HG02943 (cell line): ENCODE measurements around the gene SEC61B.
A peak's percentile ranks its signal among the peaks of the same experiment; 100 is the strongest.
"Not testable (repeated sequence)": the region's sequence is repeated elsewhere in the genome, so short reads cannot be mapped to it uniquely, and the experiment has no call there.

Experiments used
- ATAC-seq: cut with Tn5 transposase; IDR thresholded peaks from one replicate; pipeline ENCODE4 v1.9.1; 2021; ENCODE audit warnings: mild to moderate bottlenecking, low read depth, moderate library complexity; ENCODE audit not compliant: unreplicated experiment

SEC61B gene

DNA sequence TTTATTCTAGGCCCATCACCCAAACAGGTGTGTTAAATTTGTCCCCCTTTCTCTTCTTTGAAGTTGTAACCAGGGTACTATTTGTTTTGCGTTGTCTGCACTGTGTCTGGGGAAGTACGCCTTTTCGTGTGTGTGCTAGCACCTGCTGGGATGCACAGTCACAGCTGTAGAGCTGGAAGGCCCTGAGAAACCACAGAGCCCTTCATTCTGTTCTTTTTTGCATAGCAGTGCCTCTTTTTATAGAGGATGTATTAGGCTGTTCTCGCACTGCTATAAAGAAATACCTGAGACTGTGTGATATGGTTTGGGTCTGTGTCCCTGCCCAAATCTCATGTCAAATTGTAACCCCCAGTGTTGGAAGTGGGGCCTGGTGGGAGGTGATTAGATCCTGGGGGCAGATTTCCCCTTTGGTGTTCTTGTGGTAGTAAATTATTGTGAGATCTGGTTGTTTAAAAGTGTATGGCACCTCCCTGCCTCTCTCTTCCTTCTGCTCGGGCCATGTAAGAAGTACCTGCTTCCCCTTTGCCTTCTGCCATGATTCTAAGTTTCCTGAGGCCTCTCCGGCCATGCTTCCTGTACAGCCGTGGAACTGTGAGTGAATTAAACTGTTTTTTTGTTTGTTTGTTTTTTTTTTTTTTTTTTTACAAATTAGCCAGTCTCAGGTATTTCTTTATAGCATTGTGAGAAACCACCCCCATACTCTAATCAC, 14.0 kb downstream of the SEC61B start:
- ATAC-seq, result peak; percentile 93

DNA sequence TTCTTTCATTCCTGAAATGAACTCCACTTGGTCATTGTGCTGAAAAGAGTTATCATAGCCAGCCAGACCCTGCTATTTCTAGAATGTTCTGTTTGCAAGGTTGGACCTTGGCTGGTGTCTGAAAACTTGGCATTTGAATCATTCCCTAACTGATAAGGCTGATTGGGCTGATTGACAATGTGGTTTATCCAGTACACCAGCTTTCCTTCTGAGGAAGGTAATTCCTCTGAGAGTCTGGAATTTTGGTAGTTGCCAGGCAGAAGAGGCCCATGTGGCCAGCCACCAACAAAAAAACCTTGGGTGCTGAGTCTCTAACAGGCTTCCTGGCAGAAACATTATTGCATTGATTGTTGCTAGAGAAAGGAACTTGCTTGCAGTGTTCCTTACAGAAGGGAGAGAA, 15.3 kb downstream of the SEC61B start:
- no peak for ATAC-seq

GRCh38 chr9:99237849-99238248, 15.8 kb downstream of the SEC61B start:
- ATAC-seq, result not testable (repeated sequence)

DNA sequence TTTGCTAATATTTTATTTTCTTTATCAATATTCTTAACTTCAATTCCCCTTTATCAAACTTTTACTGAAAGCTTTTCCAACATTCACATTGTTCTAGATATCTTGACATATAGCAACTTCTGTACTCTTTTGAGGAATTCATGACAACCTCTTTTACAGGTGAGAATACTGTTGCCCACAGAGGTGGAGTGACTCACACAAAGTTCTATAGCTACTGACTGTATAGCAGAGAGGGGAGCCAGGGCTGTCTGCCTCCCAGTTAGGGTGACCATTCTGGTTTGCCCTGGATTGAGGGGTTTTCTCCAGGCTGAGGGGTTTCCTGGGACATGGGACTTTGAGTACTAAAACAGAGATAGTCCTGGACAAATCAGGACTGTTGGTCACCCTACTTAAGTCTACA, 16.2 kb downstream of the SEC61B start:
- no peak for ATAC-seq

GRCh38 chr9:99239341-99240060, 17.4 kb downstream of the SEC61B start:
- ATAC-seq, result no peak

DNA sequence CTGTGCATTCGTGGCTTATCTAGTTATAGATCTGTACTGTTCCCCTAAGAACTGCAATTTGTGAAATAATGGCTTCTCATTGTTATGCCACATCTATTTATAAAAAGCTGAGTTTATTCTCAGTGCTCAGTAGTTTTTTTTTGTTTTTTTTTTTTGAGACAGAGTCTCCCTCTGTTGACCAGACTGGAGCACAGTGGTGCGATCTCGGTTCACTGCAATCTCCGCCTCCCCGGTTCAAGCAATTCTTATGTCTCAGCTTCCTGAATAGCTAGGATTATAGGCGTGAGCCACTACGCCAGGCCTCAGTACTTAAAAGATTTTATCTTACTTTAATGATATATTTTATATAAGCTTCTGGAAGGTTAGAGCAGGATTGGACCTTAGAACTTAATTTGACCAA, 19.0 kb downstream of the SEC61B start:
- ATAC-seq, result no peak

GRCh38 chr9:99244344-99245260, 22.5 kb downstream of the SEC61B start:
- ATAC-seq, result peak; percentile 84

DNA sequence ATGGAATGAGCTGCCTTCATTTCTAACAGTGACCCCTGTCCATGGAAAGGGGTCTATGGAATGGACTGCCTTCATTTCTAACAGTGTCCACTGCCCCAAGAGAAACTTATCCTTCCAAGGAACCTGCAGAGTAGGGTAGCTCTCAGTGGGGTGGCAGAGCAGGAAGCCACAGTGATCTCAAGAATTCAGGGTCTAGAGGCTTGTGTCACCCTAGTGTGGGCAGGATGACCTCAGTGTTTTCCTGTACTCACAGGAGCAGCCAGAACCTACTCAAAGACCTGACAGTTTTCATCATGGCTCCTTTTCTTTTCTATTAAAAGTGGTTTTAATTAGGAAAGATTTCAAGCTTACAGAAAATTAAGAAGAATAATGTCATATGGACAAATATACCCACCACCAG, 27.5 kb downstream of the SEC61B start:
- ATAC-seq, result no peak

- no peak for ATAC-seq
These were observed 29.1 kb downstream of the SEC61B start for GRCh38 chr9:99251157-99251556.

GRCh38 chr9:99253134-99253533, 31.1 kb downstream of the SEC61B start:
- peak; percentile 29 for ATAC-seq

DNA sequence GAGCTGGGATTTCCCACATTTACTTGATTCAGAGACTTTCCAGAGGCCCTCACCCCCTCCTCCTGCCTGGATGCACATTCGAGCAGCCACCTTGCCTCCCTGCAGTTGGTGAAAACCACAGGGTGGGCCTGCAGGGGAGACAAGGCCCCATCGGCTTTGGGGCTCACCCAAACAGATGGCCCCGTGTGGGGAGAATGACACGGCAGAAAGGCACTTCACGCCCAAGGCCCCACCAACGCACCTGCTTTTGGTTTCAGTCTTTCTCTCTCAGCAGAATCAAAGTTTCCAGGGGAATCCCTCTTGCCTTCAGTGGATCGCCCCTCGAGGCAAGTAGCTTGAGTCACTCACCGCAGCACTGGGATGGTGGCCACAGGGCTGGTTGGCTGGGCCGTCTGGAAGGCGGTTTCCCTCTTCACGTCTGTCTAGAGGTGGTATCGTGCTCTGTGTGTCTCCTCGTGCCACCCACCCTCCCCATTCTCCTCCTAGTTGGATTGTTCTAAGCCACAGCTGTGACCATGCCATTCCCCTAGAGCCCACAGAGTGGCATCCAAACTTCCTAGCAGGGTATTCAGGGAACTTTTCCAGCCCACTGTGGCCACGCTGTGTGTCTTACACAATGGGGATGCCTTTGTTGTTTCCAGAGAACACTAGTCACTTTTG, 31.8 kb downstream of the SEC61B start:
- peak; percentile 74 for ATAC-seq

- no peak for ATAC-seq
These were observed 33.6 kb downstream of the SEC61B start for GRCh38 chr9:99255651-99256050.

DNA sequence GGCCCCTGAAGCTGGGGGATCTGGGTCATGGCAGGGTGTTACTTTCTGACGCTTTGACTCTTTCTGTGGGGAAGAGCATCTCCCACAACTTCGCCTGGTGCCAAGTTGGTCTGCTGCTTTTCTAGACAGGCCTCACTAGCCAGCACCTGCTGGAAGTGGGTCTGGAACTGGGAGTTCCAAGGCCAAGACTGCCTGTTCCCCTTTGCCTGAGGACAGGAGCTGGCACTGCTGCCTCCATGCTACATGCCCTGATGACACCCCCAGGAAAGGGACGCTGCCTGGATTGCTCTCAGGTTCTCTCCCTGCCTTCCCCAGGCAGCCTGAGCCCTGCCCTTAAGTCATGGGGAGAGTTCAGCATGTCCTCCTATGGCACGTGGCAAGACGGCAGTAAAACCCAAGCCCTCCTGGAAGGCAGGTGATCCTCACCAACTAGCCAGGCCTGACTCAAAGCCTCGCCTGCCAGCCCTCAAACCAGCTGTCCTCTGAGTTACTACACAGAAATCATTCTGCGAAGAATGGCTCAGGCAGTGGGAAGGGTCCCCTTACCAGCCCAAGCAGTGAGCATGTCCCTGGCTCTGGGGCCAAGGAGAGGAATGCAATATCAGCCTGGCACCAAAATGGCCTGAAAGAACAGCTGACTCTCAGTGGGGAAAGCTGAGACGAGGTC, 35.8 kb downstream of the SEC61B start:
- no peak for ATAC-seq

GRCh38 chr9:99259231-99259918, 37.3 kb downstream of the SEC61B start:
- no peak for ATAC-seq

- no peak for ATAC-seq
These were observed 39.8 kb downstream of the SEC61B start for GRCh38 chr9:99261923-99262322.

- no peak for ATAC-seq
These were observed 40.9 kb downstream of the SEC61B start for GRCh38 chr9:99262949-99263418.

- ATAC-seq, result no peak
These were observed 42.1 kb downstream of the SEC61B start for GRCh38 chr9:99264070-99264680.

DNA sequence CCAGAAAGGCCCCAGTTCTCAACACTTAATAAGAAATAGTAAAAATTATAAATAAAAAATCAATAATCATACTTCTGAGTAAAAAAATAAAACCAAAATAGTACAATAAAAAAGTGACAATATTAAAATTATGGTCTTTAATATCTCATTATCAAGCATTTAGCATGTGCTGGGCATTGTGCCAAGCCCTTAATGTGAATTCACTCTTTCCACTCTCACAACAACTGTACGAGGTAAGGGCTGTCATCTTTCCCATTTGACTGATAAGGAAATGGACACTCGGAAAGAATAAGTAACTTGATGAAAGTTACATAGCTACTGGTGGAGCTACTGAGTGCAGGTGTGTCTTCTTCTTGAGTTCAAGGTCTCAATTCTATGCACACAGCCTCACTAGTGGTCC, 43.6 kb downstream of the SEC61B start:
- no peak for ATAC-seq
